Panc1 (cell line): ENCODE results near the gene CDH12. TPM values are rescaled to one million over a fixed set of nuclear protein-coding genes. Genes with fewer than 3 reads are reported as not detected.

Experiments used
- ATAC-seq: fragments of 200-7000 bp; cut with Tn5 transposase; 2 replicates; pipeline ENCODE4 v1.9.1; 2020; ENCODE audit warnings: mild to moderate bottlenecking, moderate library complexity
- BruUV-seq: library from RNA; stranded (reverse); fragments of 400-500 nt; replicated peaks from 2 replicates; lab custom pipeline; 2021; lab: Mats Ljungman, UMichigan
- CTCF ChIA-PET: fragments of 300-600 bp; sonication (Branson Sonifier 250); formaldehyde crosslinking; loops from one replicate; lab custom pipeline; 2022; ENCODE audit warnings: antibody characterized with exemption; lab: Charles Lee
- POLR2A ChIA-PET: fragments of 300-600 bp; sonication (Branson Sonifier 250); formaldehyde crosslinking; loops from one replicate; lab custom pipeline; 2022; ENCODE audit warnings: antibody characterized with exemption; lab: Charles Lee
- DNase-seq: peaks from one replicate; pipeline ENCODE4 v3.0.0-alpha.2; 2010; ENCODE audit warnings: low read depth, low spot score
- H3K27ac ChIP-seq: 2 replicates; pipeline ENCODE4 v1.5.1; 2011; ENCODE audit warnings: mild to moderate bottlenecking, low read length, inconsistent platforms
- H3K27me3 ChIP-seq: fragments of 200-500 bp; sonication (Bioruptor generic); 2 replicates; pipeline ENCODE4 v1.6.0; 2014; ENCODE audit warnings: low read length, inconsistent platforms; ENCODE audit not compliant: control insufficient read depth, insufficient read depth
- H3K36me3 ChIP-seq: fragments of 200-500 bp; sonication (Bioruptor generic); 2 replicates; pipeline ENCODE4 v1.5.1; 2014; ENCODE audit warnings: inconsistent platforms, mild to moderate bottlenecking, low read length, moderate library complexity; ENCODE audit not compliant: control insufficient read depth, insufficient read depth
- H3K4me1 ChIP-seq: 2 replicates; pipeline ENCODE4 v1.5.1; 2011; ENCODE audit warnings: inconsistent platforms, mild to moderate bottlenecking, low read length, moderate library complexity; ENCODE audit not compliant: control insufficient read depth, insufficient read depth
- H3K4me3 ChIP-seq, 2 experiments: 2 replicates each; pipeline ENCODE4 v1.5.1; 2011 to 2012; ENCODE audit warnings: low read depth in 2 of 2, low read length in 2 of 2, mild to moderate bottlenecking in 2 of 2, inconsistent platforms in 1 of 2, moderate library complexity in 1 of 2
- H3K9me3 ChIP-seq: fragments of 200-500 bp; sonication (Bioruptor generic); 2 replicates; pipeline ENCODE4 v1.5.1; 2014; ENCODE audit warnings: low read depth, mild to moderate bottlenecking, inconsistent platforms, low read length, moderate library complexity; ENCODE audit not compliant: control insufficient read depth, insufficient read depth
- POLR2AphosphoS5 ChIP-seq: IDR thresholded peaks from 2 replicates; pipeline ENCODE4 v1.6.1; 2012; ENCODE audit warnings: mild to moderate bottlenecking, low read depth, low read length, moderate library complexity
- SIN3A ChIP-seq: IDR thresholded peaks from 2 replicates; pipeline ENCODE4 v1.6.1; 2012; ENCODE audit warnings: low read depth, mild to moderate bottlenecking, low read length, moderate library complexity, borderline replicate concordance; ENCODE audit not compliant: insufficient read depth
- TCF7L2 ChIP-seq: IDR thresholded peaks from 2 replicates; pipeline ENCODE4 v1.6.1; 2011; ENCODE audit warnings: mild to moderate bottlenecking, low read depth, low read length, inconsistent platforms
- in situ Hi-C: cut with HindIII; loops from 2 replicates; pipeline ENCODE4 v1.10.0; 2016; ENCODE audit warnings: low sequenced_read_pairs, low pct_unique_long_range_greater_than_20kb
- intact Hi-C: fragments of 100-400 bp; cut with micrococcal nuclease; formaldehyde crosslinking; loops from one replicate; pipeline ENCODE4 v1.10.0; 2022; ENCODE audit not compliant: unreplicated experiment
- total RNA-seq: library from RNA; stranded (reverse); gene quantifications from one replicate; pipeline ENCODE4 v1.2.1, GENCODE V29; 2021; ENCODE audit not compliant: unreplicated experiment
- TF ChIP-seq, protein P1 (sequence below), 2 experiments: IDR thresholded peaks; 2 replicates each; pipeline ENCODE4 v1.6.1; 2011 to 2012; ENCODE audit warnings: low read depth in 2 of 2, control low read depth in 1 of 2, low read length in 1 of 2, mild to moderate bottlenecking in 1 of 2, moderate library complexity in 1 of 2; ENCODE audit not compliant: insufficient read depth in 1 of 2
- TF ChIP-seq, protein P2 (sequence below): fragments of 450-650 bp; IDR thresholded peaks from 2 replicates; pipeline ENCODE4 v1.5.1; 2017; ENCODE audit warnings: mild to moderate bottlenecking

Gene CDH12
- total RNA-seq, 1 experiment from 2014 or later, result not detected

DNA sequence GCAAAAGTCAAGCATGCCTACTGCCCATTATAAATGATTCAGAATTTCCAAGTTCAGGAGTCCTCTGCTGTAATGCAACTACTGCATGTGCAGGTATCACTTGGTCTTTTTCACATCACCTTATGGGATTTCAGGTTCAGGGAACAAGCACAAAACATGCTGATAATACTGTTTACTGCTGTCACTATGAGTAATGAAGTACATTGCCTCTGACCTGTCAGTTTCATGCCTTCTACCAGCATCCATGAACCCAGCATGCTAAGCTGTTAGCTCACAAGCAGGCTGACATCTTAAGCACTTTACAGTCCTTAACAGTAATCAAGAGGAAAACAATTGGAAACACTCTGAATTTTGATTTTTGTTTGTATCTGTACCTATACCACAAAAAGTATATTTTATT lies 743.8 kb downstream of the CDH12 start:
- ATAC-seq (no peak), DNase-seq (no peak)
- TF ChIP-seq SIN3A (no peak), POLR2AphosphoS5 (no peak), TCF7L2 (no peak)
- TF ChIP-seq, protein P1, sequence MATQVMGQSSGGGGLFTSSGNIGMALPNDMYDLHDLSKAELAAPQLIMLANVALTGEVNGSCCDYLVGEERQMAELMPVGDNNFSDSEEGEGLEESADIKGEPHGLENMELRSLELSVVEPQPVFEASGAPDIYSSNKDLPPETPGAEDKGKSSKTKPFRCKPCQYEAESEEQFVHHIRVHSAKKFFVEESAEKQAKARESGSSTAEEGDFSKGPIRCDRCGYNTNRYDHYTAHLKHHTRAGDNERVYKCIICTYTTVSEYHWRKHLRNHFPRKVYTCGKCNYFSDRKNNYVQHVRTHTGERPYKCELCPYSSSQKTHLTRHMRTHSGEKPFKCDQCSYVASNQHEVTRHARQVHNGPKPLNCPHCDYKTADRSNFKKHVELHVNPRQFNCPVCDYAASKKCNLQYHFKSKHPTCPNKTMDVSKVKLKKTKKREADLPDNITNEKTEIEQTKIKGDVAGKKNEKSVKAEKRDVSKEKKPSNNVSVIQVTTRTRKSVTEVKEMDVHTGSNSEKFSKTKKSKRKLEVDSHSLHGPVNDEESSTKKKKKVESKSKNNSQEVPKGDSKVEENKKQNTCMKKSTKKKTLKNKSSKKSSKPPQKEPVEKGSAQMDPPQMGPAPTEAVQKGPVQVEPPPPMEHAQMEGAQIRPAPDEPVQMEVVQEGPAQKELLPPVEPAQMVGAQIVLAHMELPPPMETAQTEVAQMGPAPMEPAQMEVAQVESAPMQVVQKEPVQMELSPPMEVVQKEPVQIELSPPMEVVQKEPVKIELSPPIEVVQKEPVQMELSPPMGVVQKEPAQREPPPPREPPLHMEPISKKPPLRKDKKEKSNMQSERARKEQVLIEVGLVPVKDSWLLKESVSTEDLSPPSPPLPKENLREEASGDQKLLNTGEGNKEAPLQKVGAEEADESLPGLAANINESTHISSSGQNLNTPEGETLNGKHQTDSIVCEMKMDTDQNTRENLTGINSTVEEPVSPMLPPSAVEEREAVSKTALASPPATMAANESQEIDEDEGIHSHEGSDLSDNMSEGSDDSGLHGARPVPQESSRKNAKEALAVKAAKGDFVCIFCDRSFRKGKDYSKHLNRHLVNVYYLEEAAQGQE (IDR thresholded peaks at IDR 0.05; ENCODE audit: insufficient read depth in 1 of 2, low read depth in 2 of 2, low read length in 1 of 2), result no peak
- TF ChIP-seq, protein P2, sequence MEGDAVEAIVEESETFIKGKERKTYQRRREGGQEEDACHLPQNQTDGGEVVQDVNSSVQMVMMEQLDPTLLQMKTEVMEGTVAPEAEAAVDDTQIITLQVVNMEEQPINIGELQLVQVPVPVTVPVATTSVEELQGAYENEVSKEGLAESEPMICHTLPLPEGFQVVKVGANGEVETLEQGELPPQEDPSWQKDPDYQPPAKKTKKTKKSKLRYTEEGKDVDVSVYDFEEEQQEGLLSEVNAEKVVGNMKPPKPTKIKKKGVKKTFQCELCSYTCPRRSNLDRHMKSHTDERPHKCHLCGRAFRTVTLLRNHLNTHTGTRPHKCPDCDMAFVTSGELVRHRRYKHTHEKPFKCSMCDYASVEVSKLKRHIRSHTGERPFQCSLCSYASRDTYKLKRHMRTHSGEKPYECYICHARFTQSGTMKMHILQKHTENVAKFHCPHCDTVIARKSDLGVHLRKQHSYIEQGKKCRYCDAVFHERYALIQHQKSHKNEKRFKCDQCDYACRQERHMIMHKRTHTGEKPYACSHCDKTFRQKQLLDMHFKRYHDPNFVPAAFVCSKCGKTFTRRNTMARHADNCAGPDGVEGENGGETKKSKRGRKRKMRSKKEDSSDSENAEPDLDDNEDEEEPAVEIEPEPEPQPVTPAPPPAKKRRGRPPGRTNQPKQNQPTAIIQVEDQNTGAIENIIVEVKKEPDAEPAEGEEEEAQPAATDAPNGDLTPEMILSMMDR, result no peak
- no peaks in the 10 kb centered on the region for H3K36me3 ChIP-seq
- ChIA-PET CTCF (no interaction called here), POLR2A (no interaction called here)
- BruUV-seq, result no TSS peak
- no peaks in the 10 kb centered on the region for H3K4me1 ChIP-seq
- in situ Hi-C loops (no loop called here), intact Hi-C loops (no loop called here)
- H3K9me3 ChIP-seq, result no peaks in the 10 kb centered on the region
- no peak overlapping the region for H3K27ac ChIP-seq
- no peaks in the 10 kb centered on the region for H3K27me3 ChIP-seq
- no peak overlapping the region for H3K4me3 ChIP-seq

DNA sequence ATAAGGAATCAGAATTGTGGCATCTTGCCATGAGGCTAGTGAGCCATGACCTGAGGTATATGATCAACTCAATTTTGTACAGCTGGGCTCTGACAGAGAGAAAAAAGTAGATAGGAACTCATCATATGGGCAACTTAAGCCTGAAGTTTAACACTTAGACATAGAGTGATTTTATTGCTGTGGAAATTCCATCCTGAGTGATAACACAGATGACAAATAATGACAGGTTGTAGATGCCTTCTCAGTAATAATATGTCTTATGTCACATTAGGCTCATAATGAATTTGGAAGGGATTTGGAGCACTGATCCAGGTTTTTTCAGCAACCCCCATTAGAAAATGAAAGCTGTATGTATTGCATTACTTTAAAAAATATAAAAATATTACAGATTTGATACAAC lies 744.6 kb downstream of the CDH12 start:
- no peak overlapping the region for H3K27ac ChIP-seq
- no peaks in the 10 kb centered on the region for H3K36me3 ChIP-seq
- ATAC-seq (no peak), DNase-seq (no peak)
- POLR2A ChIA-PET, result no interaction called here
- BruUV-seq, result no TSS peak
- no peaks in the 10 kb centered on the region for H3K4me1 ChIP-seq
- TF ChIP-seq POLR2AphosphoS5, result no peak
- TF ChIP-seq TCF7L2, result no peak
- TF ChIP-seq, protein P2, result no peak
- no peak for TF ChIP-seq SIN3A
- TF ChIP-seq, protein P1 (IDR thresholded peaks at IDR 0.05; ENCODE audit: insufficient read depth in 1 of 2, low read depth in 2 of 2, low read length in 1 of 2), result no peak
- intact Hi-C loops, result no loop called here
- H3K9me3 ChIP-seq, result no peaks in the 10 kb centered on the region
- CTCF ChIA-PET, result no interaction called here
- H3K4me3 ChIP-seq, result no peak overlapping the region
- H3K27me3 ChIP-seq, result no peaks in the 10 kb centered on the region
- in situ Hi-C loops, result no loop called here
